Panc1 (cell line): ENCODE results near the gene SLC6A13. TPM values are rescaled to one million over a fixed set of nuclear protein-coding genes. Genes with fewer than 3 reads are reported as not detected.

ENCODE experiments used
- ATAC-seq: fragments of 200-7000 bp; cut with Tn5 transposase; 2 replicates; pipeline ENCODE4 v1.9.1; 2020; ENCODE audit warnings: mild to moderate bottlenecking, moderate library complexity
- BruUV-seq: library from RNA; stranded (reverse); fragments of 400-500 nt; replicated peaks from 2 replicates; lab custom pipeline; 2021; lab: Mats Ljungman, UMichigan
- CTCF ChIA-PET: fragments of 300-600 bp; sonication (Branson Sonifier 250); formaldehyde crosslinking; loops from one replicate; lab custom pipeline; 2022; ENCODE audit warnings: antibody characterized with exemption; lab: Charles Lee
- POLR2A ChIA-PET: fragments of 300-600 bp; sonication (Branson Sonifier 250); formaldehyde crosslinking; loops from one replicate; lab custom pipeline; 2022; ENCODE audit warnings: antibody characterized with exemption; lab: Charles Lee
- DNase-seq: peaks from one replicate; pipeline ENCODE4 v3.0.0-alpha.2; 2010; ENCODE audit warnings: low read depth, low spot score
- H3K27ac ChIP-seq: 2 replicates; pipeline ENCODE4 v1.5.1; 2011; ENCODE audit warnings: mild to moderate bottlenecking, low read length, inconsistent platforms
- H3K27me3 ChIP-seq: fragments of 200-500 bp; sonication (Bioruptor generic); 2 replicates; pipeline ENCODE4 v1.6.0; 2014; ENCODE audit warnings: low read length, inconsistent platforms; ENCODE audit not compliant: control insufficient read depth, insufficient read depth
- H3K36me3 ChIP-seq: fragments of 200-500 bp; sonication (Bioruptor generic); 2 replicates; pipeline ENCODE4 v1.5.1; 2014; ENCODE audit warnings: inconsistent platforms, mild to moderate bottlenecking, low read length, moderate library complexity; ENCODE audit not compliant: control insufficient read depth, insufficient read depth
- H3K4me1 ChIP-seq: 2 replicates; pipeline ENCODE4 v1.5.1; 2011; ENCODE audit warnings: inconsistent platforms, mild to moderate bottlenecking, low read length, moderate library complexity; ENCODE audit not compliant: control insufficient read depth, insufficient read depth
- H3K4me3 ChIP-seq, 2 experiments: 2 replicates each; pipeline ENCODE4 v1.5.1; 2011 to 2012; ENCODE audit warnings: low read depth in 2 of 2, low read length in 2 of 2, mild to moderate bottlenecking in 2 of 2, inconsistent platforms in 1 of 2, moderate library complexity in 1 of 2
- H3K9me3 ChIP-seq: fragments of 200-500 bp; sonication (Bioruptor generic); 2 replicates; pipeline ENCODE4 v1.5.1; 2014; ENCODE audit warnings: low read depth, mild to moderate bottlenecking, inconsistent platforms, low read length, moderate library complexity; ENCODE audit not compliant: control insufficient read depth, insufficient read depth
- POLR2AphosphoS5 ChIP-seq: IDR thresholded peaks from 2 replicates; pipeline ENCODE4 v1.6.1; 2012; ENCODE audit warnings: mild to moderate bottlenecking, low read depth, low read length, moderate library complexity
- REST ChIP-seq, 2 experiments: IDR thresholded peaks; 2 replicates each; pipeline ENCODE4 v1.6.1; 2011 to 2012; ENCODE audit warnings: low read depth in 2 of 2, control low read depth in 1 of 2, low read length in 1 of 2, mild to moderate bottlenecking in 1 of 2, moderate library complexity in 1 of 2; ENCODE audit not compliant: insufficient read depth in 1 of 2
- SIN3A ChIP-seq: IDR thresholded peaks from 2 replicates; pipeline ENCODE4 v1.6.1; 2012; ENCODE audit warnings: low read depth, mild to moderate bottlenecking, low read length, moderate library complexity, borderline replicate concordance; ENCODE audit not compliant: insufficient read depth
- TCF7L2 ChIP-seq: IDR thresholded peaks from 2 replicates; pipeline ENCODE4 v1.6.1; 2011; ENCODE audit warnings: mild to moderate bottlenecking, low read depth, low read length, inconsistent platforms
- in situ Hi-C: cut with HindIII; loops from 2 replicates; pipeline ENCODE4 v1.10.0; 2016; ENCODE audit warnings: low sequenced_read_pairs, low pct_unique_long_range_greater_than_20kb
- intact Hi-C: fragments of 100-400 bp; cut with micrococcal nuclease; formaldehyde crosslinking; loops from one replicate; pipeline ENCODE4 v1.10.0; 2022; ENCODE audit not compliant: unreplicated experiment
- total RNA-seq: library from RNA; stranded (reverse); gene quantifications from one replicate; pipeline ENCODE4 v1.2.1, GENCODE V29; 2021; ENCODE audit not compliant: unreplicated experiment
- TF ChIP-seq, protein P1 (sequence below): fragments of 450-650 bp; IDR thresholded peaks from 2 replicates; pipeline ENCODE4 v1.5.1; 2017; ENCODE audit warnings: mild to moderate bottlenecking

SLC6A13 gene
- total RNA-seq, 1 experiment from 2014 or later = 0.57 TPM

GRCh38 chr12:214003-214741 is 48.5 kb downstream of the SLC6A13 start, which contains the start of gene SLC6A12:
Gene SLC6A12, minus strand, starts transcription at chr12:214157. Its CDS starts 4,171 bp downstream, at chr12:209986.
- intact Hi-C loops (no loop called here), in situ Hi-C loops (no loop called here)
- ATAC-seq (no peak), DNase-seq (no peak)
- Histone ChIP-seq H3K27me3 (no peaks in the 10 kb centered on the region), H3K4me1 (peaks cover 7% of the 10 kb centered on the region), H3K9me3 (no peaks in the 10 kb centered on the region), H3K27ac (no peak within 1 kb of the TSS), H3K4me3 (no peak within 1 kb of the TSS), H3K36me3 (no peaks in the 10 kb centered on the region)
- ChIA-PET CTCF (no interaction called here), POLR2A (no interaction called here)
- TF ChIP-seq POLR2AphosphoS5 (no peak), REST (IDR thresholded peaks at IDR 0.05; ENCODE audit: insufficient read depth in 1 of 2, low read depth in 2 of 2, low read length in 1 of 2) (no peak), SIN3A (no peak), TCF7L2 (no peak)
- TF ChIP-seq, protein P1, sequence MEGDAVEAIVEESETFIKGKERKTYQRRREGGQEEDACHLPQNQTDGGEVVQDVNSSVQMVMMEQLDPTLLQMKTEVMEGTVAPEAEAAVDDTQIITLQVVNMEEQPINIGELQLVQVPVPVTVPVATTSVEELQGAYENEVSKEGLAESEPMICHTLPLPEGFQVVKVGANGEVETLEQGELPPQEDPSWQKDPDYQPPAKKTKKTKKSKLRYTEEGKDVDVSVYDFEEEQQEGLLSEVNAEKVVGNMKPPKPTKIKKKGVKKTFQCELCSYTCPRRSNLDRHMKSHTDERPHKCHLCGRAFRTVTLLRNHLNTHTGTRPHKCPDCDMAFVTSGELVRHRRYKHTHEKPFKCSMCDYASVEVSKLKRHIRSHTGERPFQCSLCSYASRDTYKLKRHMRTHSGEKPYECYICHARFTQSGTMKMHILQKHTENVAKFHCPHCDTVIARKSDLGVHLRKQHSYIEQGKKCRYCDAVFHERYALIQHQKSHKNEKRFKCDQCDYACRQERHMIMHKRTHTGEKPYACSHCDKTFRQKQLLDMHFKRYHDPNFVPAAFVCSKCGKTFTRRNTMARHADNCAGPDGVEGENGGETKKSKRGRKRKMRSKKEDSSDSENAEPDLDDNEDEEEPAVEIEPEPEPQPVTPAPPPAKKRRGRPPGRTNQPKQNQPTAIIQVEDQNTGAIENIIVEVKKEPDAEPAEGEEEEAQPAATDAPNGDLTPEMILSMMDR = no peak
- no TSS peak for BruUV-seq

GRCh38 chr12:213527-213932 is 49.1 kb downstream of the SLC6A13 start:
- intact Hi-C loops (no loop called here), in situ Hi-C loops (no loop called here)
- DNase-seq (no peak), ATAC-seq (no peak)
- no peaks in the 10 kb centered on the region for H3K36me3 ChIP-seq
- H3K9me3 ChIP-seq = no peaks in the 10 kb centered on the region
- H3K27ac ChIP-seq = no peak overlapping the region
- no TSS peak for BruUV-seq
- ChIA-PET CTCF (no interaction called here), POLR2A (no interaction called here)
- peaks cover 7% of the 10 kb centered on the region for H3K4me1 ChIP-seq
- no peak overlapping the region for H3K4me3 ChIP-seq
- TF ChIP-seq POLR2AphosphoS5 = no peak
- TF ChIP-seq, protein P1 = no peak
- TF ChIP-seq REST (IDR thresholded peaks at IDR 0.05; ENCODE audit: insufficient read depth in 1 of 2, low read depth in 2 of 2, low read length in 1 of 2) = no peak
- TF ChIP-seq TCF7L2 = no peak
- no peak for TF ChIP-seq SIN3A
- H3K27me3 ChIP-seq = no peaks in the 10 kb centered on the region
